B cell (primary cell): ENCODE results near the gene MSH2.

Experiments
- EZH2 ChIP-seq: IDR thresholded peaks from 2 replicates; pipeline ENCODE4 v1.6.1; 2012; ENCODE audit warnings: borderline replicate concordance, low read depth, mild to moderate bottlenecking, moderate library complexity, low read length; ENCODE audit not compliant: insufficient read depth, poor library complexity, severe bottlenecking
- TF ChIP-seq, protein P1 (sequence below): fragments of 200-600 bp; IDR thresholded peaks from one replicate; pipeline ENCODE4 v1.8.0; 2022; ENCODE audit warnings: antibody characterized with exemption, mild to moderate bottlenecking

- TF ChIP-seq, protein P1, sequence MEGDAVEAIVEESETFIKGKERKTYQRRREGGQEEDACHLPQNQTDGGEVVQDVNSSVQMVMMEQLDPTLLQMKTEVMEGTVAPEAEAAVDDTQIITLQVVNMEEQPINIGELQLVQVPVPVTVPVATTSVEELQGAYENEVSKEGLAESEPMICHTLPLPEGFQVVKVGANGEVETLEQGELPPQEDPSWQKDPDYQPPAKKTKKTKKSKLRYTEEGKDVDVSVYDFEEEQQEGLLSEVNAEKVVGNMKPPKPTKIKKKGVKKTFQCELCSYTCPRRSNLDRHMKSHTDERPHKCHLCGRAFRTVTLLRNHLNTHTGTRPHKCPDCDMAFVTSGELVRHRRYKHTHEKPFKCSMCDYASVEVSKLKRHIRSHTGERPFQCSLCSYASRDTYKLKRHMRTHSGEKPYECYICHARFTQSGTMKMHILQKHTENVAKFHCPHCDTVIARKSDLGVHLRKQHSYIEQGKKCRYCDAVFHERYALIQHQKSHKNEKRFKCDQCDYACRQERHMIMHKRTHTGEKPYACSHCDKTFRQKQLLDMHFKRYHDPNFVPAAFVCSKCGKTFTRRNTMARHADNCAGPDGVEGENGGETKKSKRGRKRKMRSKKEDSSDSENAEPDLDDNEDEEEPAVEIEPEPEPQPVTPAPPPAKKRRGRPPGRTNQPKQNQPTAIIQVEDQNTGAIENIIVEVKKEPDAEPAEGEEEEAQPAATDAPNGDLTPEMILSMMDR, result no peak
- no peak for TF ChIP-seq EZH2
These were observed 54.3 kb downstream of the MSH2 start for GRCh38 chr2:47457268-47457667.
